ENCODE results near the gene NRIP2.

The NRIP2 gene

GRCh38 chr12:2833810-2834209 is 1.0 kb downstream of the NRIP2 start:
- Histone ChIP-seq H4K20me1 (ENCODE audit: insufficient read depth, low read length) (no peaks in the 10 kb centered on the region), H3K4me1 (ENCODE audit: insufficient read depth, low read length, severe bottlenecking) (peaks cover 13% of the 10 kb centered on the region), H2AFZ (ENCODE audit: low read length) (no peak overlapping the region), H3K4me3 (ENCODE audit: low read depth, low read length, poor library complexity, severe bottlenecking) (no peak overlapping the region), H3K27ac (ENCODE audit: low read depth, low read length, poor library complexity, severe bottlenecking) (no peak overlapping the region), H3K9ac (ENCODE audit: low read length) (no peak overlapping the region), H3K79me2 (ENCODE audit: insufficient read depth, low read length) (no peaks in the 10 kb centered on the region), H3K9me3 (ENCODE audit: low read length) (no peaks in the 10 kb centered on the region), H3K36me3 (ENCODE audit: insufficient read depth, low read length) (peaks cover 6% of the 10 kb centered on the region; the same call in 1 of the 2 replicates), H3K9me2 (ENCODE audit: low read depth, low read length) (no peaks in the 10 kb centered on the region), H3K27me3 (ENCODE audit: insufficient read depth, low read length) (no peaks in the 10 kb centered on the region), H3K4me2 (ENCODE audit: low read length) (no peak overlapping the region), H3F3A (ENCODE audit: insufficient read depth, low read length) (no peaks in the 10 kb centered on the region)
- TF ChIP-seq EZH2 (IDR thresholded peaks at IDR 0.05; ENCODE audit: borderline replicate concordance, low read length), result no peak
- TF ChIP-seq CTCF (IDR thresholded peaks at IDR 0.05; ENCODE audit: low read length), result no peak

- Histone ChIP-seq H3K9me3 (ENCODE audit: low read length) (no peaks in the 10 kb centered on the region), H3K27me3 (ENCODE audit: insufficient read depth, low read length) (no peaks in the 10 kb centered on the region), H4K20me1 (ENCODE audit: insufficient read depth, low read length) (no peaks in the 10 kb centered on the region), H3K9me2 (ENCODE audit: low read depth, low read length) (no peaks in the 10 kb centered on the region), H3K27ac (ENCODE audit: low read depth, low read length, poor library complexity, severe bottlenecking) (no peak overlapping the region), H3F3A (ENCODE audit: insufficient read depth, low read length) (no peaks in the 10 kb centered on the region), H3K4me1 (ENCODE audit: insufficient read depth, low read length, severe bottlenecking) (peaks cover 13% of the 10 kb centered on the region), H3K4me2 (ENCODE audit: low read length) (no peak overlapping the region), H3K4me3 (ENCODE audit: low read depth, low read length, poor library complexity, severe bottlenecking) (no peak overlapping the region), H3K9ac (ENCODE audit: low read length) (no peak overlapping the region), H2AFZ (ENCODE audit: low read length) (no peak overlapping the region), H3K79me2 (ENCODE audit: insufficient read depth, low read length) (no peaks in the 10 kb centered on the region), H3K36me3 (ENCODE audit: insufficient read depth, low read length) (peaks cover 7% of the 10 kb centered on the region)
- TF ChIP-seq EZH2 (IDR thresholded peaks at IDR 0.05; ENCODE audit: borderline replicate concordance, low read length) (no peak), CTCF (IDR thresholded peaks at IDR 0.05; ENCODE audit: low read length) (no peak)
Observed at GRCh38 chr12:2833327-2833726, 1.5 kb downstream of the NRIP2 start.

- H3K27ac ChIP-seq (ENCODE audit: low read depth, low read length, poor library complexity, severe bottlenecking), result no peak overlapping the region
- H3K4me2 ChIP-seq (ENCODE audit: low read length), result no peak overlapping the region
Observed at GRCh38 chr12:2832550-2833127, 2.2 kb downstream of the NRIP2 start.

GRCh38 chr12:2829275-2829674 is 5.6 kb downstream of the NRIP2 start:
- Histone ChIP-seq H4K20me1 (ENCODE audit: insufficient read depth, low read length) (no peaks in the 10 kb centered on the region), H3K9ac (ENCODE audit: low read length) (no peak overlapping the region), H3K27ac (ENCODE audit: low read depth, low read length, poor library complexity, severe bottlenecking) (no peak overlapping the region), H3K36me3 (ENCODE audit: insufficient read depth, low read length) (peaks cover 47% of the 10 kb centered on the region), H3K9me2 (ENCODE audit: low read depth, low read length) (no peaks in the 10 kb centered on the region), H3K4me2 (ENCODE audit: low read length) (no peak overlapping the region), H3K4me1 (ENCODE audit: insufficient read depth, low read length, severe bottlenecking) (no peaks in the 10 kb centered on the region), H3K4me3 (ENCODE audit: low read depth, low read length, poor library complexity, severe bottlenecking) (no peak overlapping the region), H2AFZ (ENCODE audit: low read length) (no peak overlapping the region), H3K27me3 (ENCODE audit: insufficient read depth, low read length) (no peaks in the 10 kb centered on the region), H3K79me2 (ENCODE audit: insufficient read depth, low read length) (no peaks in the 10 kb centered on the region), H3K9me3 (ENCODE audit: low read length) (no peaks in the 10 kb centered on the region), H3F3A (ENCODE audit: insufficient read depth, low read length) (no peaks in the 10 kb centered on the region)
- TF ChIP-seq CTCF (IDR thresholded peaks at IDR 0.05; ENCODE audit: low read length) (no peak), EZH2 (IDR thresholded peaks at IDR 0.05; ENCODE audit: borderline replicate concordance, low read length) (no peak)

More at GRCh38 chr12:2832550-2833127, 2.2 kb downstream of the NRIP2 start:
- no peak overlapping the region for H3K4me3 ChIP-seq (ENCODE audit: low read depth, low read length, poor library complexity, severe bottlenecking)
- H3K4me1 ChIP-seq (ENCODE audit: insufficient read depth, low read length, severe bottlenecking), result peaks cover 13% of the 10 kb centered on the region
- no peaks in the 10 kb centered on the region for H3K9me3 ChIP-seq (ENCODE audit: low read length)
- no peaks in the 10 kb centered on the region for H3K79me2 ChIP-seq (ENCODE audit: insufficient read depth, low read length)
- no peak for TF ChIP-seq EZH2 (IDR thresholded peaks at IDR 0.05; ENCODE audit: borderline replicate concordance, low read length)
- no peaks in the 10 kb centered on the region for H3K9me2 ChIP-seq (ENCODE audit: low read depth, low read length)
- H3K36me3 ChIP-seq (ENCODE audit: insufficient read depth, low read length), result peaks cover 14% of the 10 kb centered on the region
- H2AFZ ChIP-seq (ENCODE audit: low read length), result no peak overlapping the region
- no peaks in the 10 kb centered on the region for H3F3A ChIP-seq (ENCODE audit: insufficient read depth, low read length)
- H3K27me3 ChIP-seq (ENCODE audit: insufficient read depth, low read length), result no peaks in the 10 kb centered on the region
- H3K9ac ChIP-seq (ENCODE audit: low read length), result no peak overlapping the region
- no peaks in the 10 kb centered on the region for H4K20me1 ChIP-seq (ENCODE audit: insufficient read depth, low read length)

Data from OCI-LY1 (cell line).